Common myeloid progenitor, CD34-positive (primary cell): ENCODE data around the gene SLC10A7.

Source experiments
- CTCF ChIA-PET: fragments of 350-600 bp; sonication (Branson Sonifier 250); formaldehyde crosslinking; loops from one replicate; lab custom pipeline; 2021; ENCODE audit warnings: antibody characterized with exemption; lab: Charles Lee
- POLR2A ChIA-PET: fragments of 350-600 bp; sonication (Branson Sonifier 250); formaldehyde crosslinking; loops from one replicate; lab custom pipeline; 2021; ENCODE audit warnings: antibody characterized with exemption; lab: Charles Lee
- DNase-seq, 3 donors: peaks; one replicate each; pipeline versions ENCODE4 v3.0.0 to v3.0.0-alpha.2; 2013
- H3K27ac ChIP-seq, 2 experiments: 1 replicate in 1 of 2; 2 replicates in 1 of 2; pipeline ENCODE4 v1.7.0; 2013; ENCODE audit warnings: inconsistent platforms in 2 of 2, low read length in 2 of 2, mild to moderate bottlenecking in 2 of 2, low read depth in 1 of 2, moderate library complexity in 1 of 2; ENCODE audit not compliant: severe bottlenecking in 2 of 2, insufficient read depth in 1 of 2, poor library complexity in 1 of 2
- H3K27me3 ChIP-seq, 5 experiments: replicated peaks in 2 of 5; 1 replicate in 3 of 5; 2 replicates in 2 of 5; pipeline versions ENCODE4 v1.6.1 to v1.7.0; 2013; ENCODE audit warnings: low read length in 4 of 5, mild to moderate bottlenecking in 2 of 5, moderate library complexity in 2 of 5, inconsistent platforms in 1 of 5; ENCODE audit not compliant: insufficient read depth in 5 of 5, control insufficient read depth in 4 of 5
- H3K36me3 ChIP-seq, 4 experiments: 1 replicate in 2 of 4; 2 replicates in 2 of 4; pipeline versions ENCODE4 v1.6.1 to v1.7.0; 2013; ENCODE audit warnings: low read length in 3 of 4, control low read depth in 1 of 4, mild to moderate bottlenecking in 1 of 4; ENCODE audit not compliant: control insufficient read depth in 4 of 4, insufficient read depth in 4 of 4
- H3K4me1 ChIP-seq, 4 experiments: 1 replicate in 3 of 4; 2 replicates in 1 of 4; pipeline versions ENCODE4 v1.6.1 to v1.7.1; 2013; ENCODE audit warnings: low read length in 3 of 4, mild to moderate bottlenecking in 3 of 4, control low read depth in 1 of 4, inconsistent platforms in 1 of 4, moderate library complexity in 1 of 4; ENCODE audit not compliant: control insufficient read depth in 4 of 4, insufficient read depth in 4 of 4; ENCODE audit errors: control extremely low read depth in 1 of 4
- H3K4me3 ChIP-seq, 7 experiments: 1 replicate in 4 of 7; 2 replicates in 3 of 7; pipeline versions ENCODE4 v1.5.1 to v1.7.0; 2013; ENCODE audit warnings: mild to moderate bottlenecking in 7 of 7, low read length in 6 of 7, moderate library complexity in 6 of 7, inconsistent platforms in 2 of 7, low read depth in 2 of 7, control low read depth in 1 of 7; ENCODE audit not compliant: insufficient read depth in 4 of 7, control insufficient read depth in 1 of 7; ENCODE audit errors: extremely low read depth in 1 of 7
- H3K9me3 ChIP-seq, 5 experiments: 1 replicate in 4 of 5; 2 replicates in 1 of 5; pipeline versions ENCODE4 v1.6.1 to v1.7.1; 2013; ENCODE audit warnings: low read length in 4 of 5, mild to moderate bottlenecking in 2 of 5, inconsistent platforms in 1 of 5, low read depth in 1 of 5, moderate library complexity in 1 of 5; ENCODE audit not compliant: control insufficient read depth in 4 of 5, insufficient read depth in 2 of 5; ENCODE audit errors: control extremely low read depth in 1 of 5
- WGBS: methylation state at CpG from one replicate; pipeline ENCODE4 v1.1.5; 2013; ENCODE audit not compliant: insufficient coverage; 5-methylcytosine and 5-hydroxymethylcytosine counted together

The SLC10A7 gene

GRCh38 chr4:146482788-146483187 is 39.0 kb downstream of the SLC10A7 start:
- no peak overlapping the region for H3K4me3 ChIP-seq
- peaks cover 3 to 21% (median 5%) of the 10 kb centered on the region in 4 experiments for H3K36me3 ChIP-seq
- H3K9me3 ChIP-seq = peaks cover 2 to 26% (median 12%) of the 10 kb centered on the region in 5 experiments
- ChIA-PET CTCF (no interaction called here), POLR2A (no interaction called here)
- no peaks in the 10 kb centered on the region for H3K4me1 ChIP-seq
- no peak overlapping the region for H3K27ac ChIP-seq
- WGBS = no CpG with 5 or more reads among the region's 1 CpG
- H3K27me3 ChIP-seq = no peaks in the 10 kb centered on the region
- DNase-seq = peak in 1 of 3 donors; percentile 4

- no peaks in the 10 kb centered on the region for H3K27me3 ChIP-seq
- no peak for DNase-seq
- peaks cover 0 to 15% (median 2%) of the 10 kb centered on the region in 4 experiments for H3K36me3 ChIP-seq
- no peak overlapping the region for H3K4me3 ChIP-seq
- no peak overlapping the region for H3K27ac ChIP-seq
- CTCF ChIA-PET = no interaction called here
- POLR2A ChIA-PET = no interaction called here
- peaks cover 2 to 26% (median 12%) of the 10 kb centered on the region in 5 experiments for H3K9me3 ChIP-seq
- 93% methylated on average over 3 of the region's 3 CpGs for WGBS
- no peaks in the 10 kb centered on the region for H3K4me1 ChIP-seq
Observed at GRCh38 chr4:146481246-146481645, 40.5 kb downstream of the SLC10A7 start.

- Histone ChIP-seq H3K4me3 (no peak overlapping the region), H3K36me3 (peaks cover 0 to 8% (median under 1%) of the 10 kb centered on the region in 4 experiments), H3K27me3 (no peaks in the 10 kb centered on the region), H3K9me3 (peaks cover 0 to 20% (median 5%) of the 10 kb centered on the region in 5 experiments), H3K4me1 (no peaks in the 10 kb centered on the region), H3K27ac (no peak overlapping the region)
- DNase-seq = no peak
- WGBS = 100% methylated on average over 2 of the region's 3 CpGs
- ChIA-PET POLR2A (no interaction called here), CTCF (interaction anchor here (0.7 kb wide), 1 partner anchor 24 kb away, joined by 3 read pairs; no protein-coding TSS in a partner anchor)
Observed at GRCh38 chr4:146478009-146478408, 43.7 kb downstream of the SLC10A7 start.

GRCh38 chr4:146477054-146477453 is 44.7 kb downstream of the SLC10A7 start:
- no CpG with 5 or more reads among the region's 2 CpGs for WGBS
- H3K4me3 ChIP-seq = no peak overlapping the region
- H3K9me3 ChIP-seq = peaks cover 0 to 13% (median 0%) of the 10 kb centered on the region in 5 experiments

GRCh38 chr4:146472404-146472803 is 49.3 kb downstream of the SLC10A7 start:
- Histone ChIP-seq H3K27me3 (no peaks in the 10 kb centered on the region), H3K4me1 (no peaks in the 10 kb centered on the region), H3K4me3 (no peak overlapping the region), H3K9me3 (no peaks in the 10 kb centered on the region), H3K27ac (no peak overlapping the region), H3K36me3 (peaks cover 0 to 5% (median 0%) of the 10 kb centered on the region in 4 experiments)
- DNase-seq = no peak
- CTCF ChIA-PET = no interaction called here
- WGBS = 100% methylated on average over 1 of the region's 1 CpG
- POLR2A ChIA-PET = no interaction called here

More at GRCh38 chr4:146477054-146477453, 44.7 kb downstream of the SLC10A7 start:
- no peaks in the 10 kb centered on the region for H3K27me3 ChIP-seq
- no peaks in the 10 kb centered on the region for H3K4me1 ChIP-seq
- no peak overlapping the region for H3K27ac ChIP-seq
- DNase-seq = no peak
- peaks cover 0 to 8% (median under 1%) of the 10 kb centered on the region in 4 experiments for H3K36me3 ChIP-seq
- POLR2A ChIA-PET = no interaction called here
- CTCF ChIA-PET = no interaction called here

GRCh38 chr4:146470604-146471003 is 51.1 kb downstream of the SLC10A7 start:
- POLR2A ChIA-PET = no interaction called here
- Histone ChIP-seq H3K36me3 (peaks cover 0 to 5% (median 0%) of the 10 kb centered on the region in 4 experiments), H3K4me1 (no peaks in the 10 kb centered on the region), H3K4me3 (no peak overlapping the region), H3K27ac (no peak overlapping the region), H3K27me3 (no peaks in the 10 kb centered on the region), H3K9me3 (no peaks in the 10 kb centered on the region)
- no peak for DNase-seq
- CTCF ChIA-PET = no interaction called here

GRCh38 chr4:146469022-146469421 is 52.7 kb downstream of the SLC10A7 start:
- ChIA-PET CTCF (no interaction called here), POLR2A (no interaction called here)
- H3K27me3 ChIP-seq = no peaks in the 10 kb centered on the region
- no peaks in the 10 kb centered on the region for H3K4me1 ChIP-seq
- H3K9me3 ChIP-seq = no peaks in the 10 kb centered on the region
- 100% methylated on average over 1 of the region's 1 CpG for WGBS
- no peak overlapping the region for H3K4me3 ChIP-seq
- H3K36me3 ChIP-seq = peaks cover 0 to 5% (median 0%) of the 10 kb centered on the region in 4 experiments
- H3K27ac ChIP-seq = no peak overlapping the region
- DNase-seq = no peak
